ENCODE data around the gene CC2D2B. TPM values are rescaled to one million over a fixed set of nuclear protein-coding genes. Genes with fewer than 3 reads are reported as not detected.
"Not testable (repeated sequence)": the region's sequence is repeated elsewhere in the genome, so short reads cannot be mapped to it uniquely, and the experiment has no call there.

The CC2D2B gene
- total RNA-seq, 2 donors from 2014 or later: 0.33 to 1.4 TPM

GRCh38 chr10:95906677-95907455, 909 bp upstream of the CC2D2B start:
- peaks cover 8% of the 10 kb centered on the region for H3K36me3 Mint-ChIP-seq (ENCODE audit: low read depth)
- H3K9me3 Mint-ChIP-seq: peaks cover 6% of the 10 kb centered on the region
- Histone ChIP-seq H3K9ac (ENCODE audit: extremely low read depth, low read length, poor library complexity, severe bottlenecking) (peak overlapping the region; percentile 46), H3K27ac (ENCODE audit: low read depth, low read length) (no peak overlapping the region), H3K27me3 (ENCODE audit: control insufficient read depth, insufficient read depth, low read length, poor library complexity, severe bottlenecking) (no peaks in the 10 kb centered on the region), H3K36me3 (ENCODE audit: control insufficient read depth, insufficient read depth, low read length) (peaks cover 34% of the 10 kb centered on the region), H3K9me3 (ENCODE audit: control insufficient read depth, low read length) (no peaks in the 10 kb centered on the region), H3K4me1 (ENCODE audit: control insufficient read depth, insufficient read depth, low read length) (no peaks in the 10 kb centered on the region), H3K4me3 (ENCODE audit: low read length) (peak overlapping the region; percentile 89)
- peak; percentile 80 for DNase-seq
- peak overlapping the region; percentile 79 for H3K4me3 Mint-ChIP-seq
- peaks cover 3% of the 10 kb centered on the region for H3K27me3 Mint-ChIP-seq (ENCODE audit: insufficient read depth)
- 17 to 19% methylated on average over 17 to 21 of the region's 22 CpGs for WGBS, 2 experiments (ENCODE audit: insufficient coverage in 1 of 2, insufficient read length in 1 of 2)
- peak; percentile 24 for TF ChIP-seq CTCF (conservative IDR thresholded peaks at IDR 0.05)
- peaks cover 2% of the 10 kb centered on the region for H3K4me1 Mint-ChIP-seq
- H3K27ac Mint-ChIP-seq: no peak overlapping the region

GRCh38 chr10:95908450-95908849, 675 bp downstream of the CC2D2B start:
- Mint-ChIP-seq H3K9me3 (peaks cover 6% of the 10 kb centered on the region), H3K27me3 (ENCODE audit: insufficient read depth) (peaks cover 6% of the 10 kb centered on the region), H3K4me3 (peak overlapping the region; percentile 79), H3K36me3 (ENCODE audit: low read depth) (peaks cover 8% of the 10 kb centered on the region), H3K27ac (no peak overlapping the region), H3K4me1 (peaks cover 2% of the 10 kb centered on the region)
- H3K4me3 ChIP-seq (ENCODE audit: low read length): peak overlapping the region; percentile 89
- DNase-seq: no peak
- no peaks in the 10 kb centered on the region for H3K9me3 ChIP-seq (ENCODE audit: control insufficient read depth, low read length)
- no peak overlapping the region for H3K27ac ChIP-seq (ENCODE audit: low read depth, low read length)
- no peaks in the 10 kb centered on the region for H3K27me3 ChIP-seq (ENCODE audit: control insufficient read depth, insufficient read depth, low read length, poor library complexity, severe bottlenecking)
- TF ChIP-seq CTCF (conservative IDR thresholded peaks at IDR 0.05): no peak
- 56 to 68% methylated on average over 3 to 4 of the region's 4 CpGs for WGBS, 2 experiments (ENCODE audit: insufficient coverage in 1 of 2, insufficient read length in 1 of 2)
- no peaks in the 10 kb centered on the region for H3K4me1 ChIP-seq (ENCODE audit: control insufficient read depth, insufficient read depth, low read length)
- H3K9ac ChIP-seq (ENCODE audit: extremely low read depth, low read length, poor library complexity, severe bottlenecking): no peak overlapping the region
- H3K36me3 ChIP-seq (ENCODE audit: control insufficient read depth, insufficient read depth, low read length): peaks cover 18% of the 10 kb centered on the region

DNA sequence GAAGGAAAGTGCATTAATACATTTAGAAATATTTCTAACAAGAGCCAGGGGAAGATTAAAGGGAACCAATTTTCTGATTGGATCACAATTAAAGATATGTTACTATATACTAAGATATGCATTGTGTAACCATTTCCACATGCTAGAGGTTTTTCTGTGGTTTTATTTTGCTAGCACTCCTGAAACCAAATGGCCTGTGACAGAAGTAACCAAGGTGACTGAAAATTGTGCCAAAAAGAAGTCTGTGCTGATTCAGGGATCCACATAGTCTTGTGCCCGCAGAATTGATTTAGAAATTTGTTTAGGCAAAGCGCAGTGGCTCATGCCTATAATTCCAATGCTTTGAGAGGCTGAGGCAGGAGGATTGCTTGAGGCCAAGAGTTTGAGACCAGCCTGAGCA, 1.8 kb downstream of the CC2D2B start:
- Histone ChIP-seq H3K9ac (ENCODE audit: extremely low read depth, low read length, poor library complexity, severe bottlenecking) (no peak overlapping the region), H3K27ac (ENCODE audit: low read depth, low read length) (no peak overlapping the region), H3K36me3 (ENCODE audit: control insufficient read depth, insufficient read depth, low read length) (peaks cover 9% of the 10 kb centered on the region), H3K4me1 (ENCODE audit: control insufficient read depth, insufficient read depth, low read length) (no peaks in the 10 kb centered on the region), H3K27me3 (ENCODE audit: control insufficient read depth, insufficient read depth, low read length, poor library complexity, severe bottlenecking) (no peaks in the 10 kb centered on the region), H3K9me3 (ENCODE audit: control insufficient read depth, low read length) (no peaks in the 10 kb centered on the region), H3K4me3 (ENCODE audit: low read length) (no peak overlapping the region)
- Mint-ChIP-seq H3K9me3 (peaks cover 6% of the 10 kb centered on the region), H3K27ac (no peak overlapping the region), H3K27me3 (ENCODE audit: insufficient read depth) (peaks cover 10% of the 10 kb centered on the region), H3K4me1 (peaks cover 3% of the 10 kb centered on the region), H3K36me3 (ENCODE audit: low read depth) (peaks cover 8% of the 10 kb centered on the region), H3K4me3 (no peak overlapping the region)
- 89 to 95% methylated on average over 2 of the region's 2 CpGs for WGBS, 2 experiments (ENCODE audit: insufficient coverage in 1 of 2, insufficient read length in 1 of 2)
- TF ChIP-seq CTCF (conservative IDR thresholded peaks at IDR 0.05): no peak
- no peak for DNase-seq

DNA sequence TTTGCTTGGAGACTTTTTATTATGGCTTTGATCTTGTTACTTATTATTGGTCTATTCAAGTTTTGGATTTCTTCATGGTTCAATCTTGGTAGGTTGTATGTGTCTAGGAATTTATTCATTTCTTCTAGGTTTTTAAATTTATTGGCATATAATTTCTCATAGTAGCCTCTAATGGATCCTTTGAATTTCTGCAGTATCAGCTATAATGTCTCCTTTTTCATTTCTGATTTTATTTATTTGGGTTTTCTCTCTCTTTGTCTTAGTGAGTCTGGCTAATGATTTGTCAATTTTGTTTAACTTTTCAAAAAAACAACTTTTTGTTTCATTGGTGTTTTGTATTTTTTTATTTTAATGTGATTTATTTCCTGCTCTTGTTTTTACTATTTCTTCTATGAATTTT, 8.3 kb downstream of the CC2D2B start:
- peaks cover 11% of the 10 kb centered on the region for H3K4me1 Mint-ChIP-seq
- not testable (repeated sequence) for H3K9me3 Mint-ChIP-seq; H3K36me3 Mint-ChIP-seq (ENCODE audit: low read depth)

More for the DNA sequence above, 8.3 kb downstream of the CC2D2B start:
- not testable (repeated sequence) for DNase-seq; H3K27me3 ChIP-seq (ENCODE audit: control insufficient read depth, insufficient read depth, low read length, poor library complexity, severe bottlenecking); H3K36me3 ChIP-seq (ENCODE audit: control insufficient read depth, insufficient read depth, low read length); H3K27ac ChIP-seq (ENCODE audit: low read depth, low read length); H3K27ac Mint-ChIP-seq; H3K4me1 ChIP-seq (ENCODE audit: control insufficient read depth, insufficient read depth, low read length); H3K9ac ChIP-seq (ENCODE audit: extremely low read depth, low read length, poor library complexity, severe bottlenecking); H3K4me3 ChIP-seq (ENCODE audit: low read length); H3K4me3 Mint-ChIP-seq
- peaks cover 15% of the 10 kb centered on the region for H3K27me3 Mint-ChIP-seq (ENCODE audit: insufficient read depth)
- peaks cover 20% of the 10 kb centered on the region for H3K9me3 ChIP-seq (ENCODE audit: control insufficient read depth, low read length)

All from endodermal cell (in vitro differentiated cells).